ENCODE measurements around the gene CEMIP2.

GRCh38 chr9:71646131-71646530 is 122.2 kb downstream of the CEMIP2 start:
- no peak for TF ChIP-seq CTCF (conservative IDR thresholded peaks at IDR 0.05; ENCODE audit: low read depth, low read length)
- no peak for TF ChIP-seq EZH2 (IDR thresholded peaks at IDR 0.05; ENCODE audit: low read length, unreplicated experiment)
- TF ChIP-seq EZH2phosphoT487 (IDR thresholded peaks at IDR 0.05; ENCODE audit: borderline replicate concordance, low read length) = no peak
